Kidney (tissue), 14 donors: ENCODE data around the gene ABHD3. TPM values are rescaled to one million over a fixed set of nuclear protein-coding genes. Genes with fewer than 3 reads are reported as not detected.
"Not testable (repeated sequence)": the region's sequence is repeated elsewhere in the genome, so short reads cannot be mapped to it uniquely, and the experiment has no call there.

Source experiments
- DNase-seq, 5 donors: peaks; one replicate each; pipeline ENCODE4 v3.0.0-alpha.2; 2013 to 2020
- FAIRE-seq: peaks from 2 replicates; lab custom pipeline; 2012; peaks lifted over from hg19 to GRCh38; lab: Jason Lieb, UNC
- H3K27ac ChIP-seq, 2 donors: one replicate each; pipeline ENCODE4 v1.7.0; 2013; ENCODE audit warnings: low read depth in 2 of 2, low read length in 2 of 2, inconsistent platforms in 1 of 2
- H3K27me3 ChIP-seq: one replicate; pipeline ENCODE4 v1.7.1; 2013; ENCODE audit warnings: low read length, inconsistent platforms; ENCODE audit not compliant: control insufficient read depth, insufficient read depth
- H3K36me3 ChIP-seq, 3 donors: one replicate each; pipeline versions ENCODE4 v1.7.0 to v1.7.1; 2013; ENCODE audit warnings: low read length in 3 of 3, control low read depth in 1 of 3, inconsistent platforms in 1 of 3; ENCODE audit not compliant: insufficient read depth in 3 of 3, control insufficient read depth in 2 of 3
- H3K4me1 ChIP-seq, 3 donors: one replicate each; pipeline versions ENCODE4 v1.7.0 to v1.7.1; 2013; ENCODE audit warnings: low read length in 3 of 3, inconsistent platforms in 1 of 3, low read depth in 1 of 3; ENCODE audit not compliant: control insufficient read depth in 2 of 3, insufficient read depth in 2 of 3
- H3K4me3 ChIP-seq, 3 donors: one replicate each; pipeline versions ENCODE4 v1.7.0 to v1.8.1; 2013; ENCODE audit warnings: low read length in 3 of 3, control low read depth in 1 of 3, inconsistent platforms in 1 of 3
- H3K9ac ChIP-seq, 3 donors: one replicate each; pipeline versions ENCODE4 v1.7.0 to v1.7.1; 2013; ENCODE audit warnings: low read length in 3 of 3, control low read depth in 1 of 3, inconsistent platforms in 1 of 3
- H3K9me3 ChIP-seq, 3 donors: one replicate each; pipeline versions ENCODE4 v1.7.0 to v1.7.1; 2013; ENCODE audit warnings: low read length in 3 of 3, control low read depth in 1 of 3, inconsistent platforms in 1 of 3; ENCODE audit not compliant: control insufficient read depth in 2 of 3, insufficient read depth in 1 of 3
- intact Hi-C: fragments of 100-400 bp; cut with DNase I; formaldehyde crosslinking; loops from one replicate; pipeline ENCODE4 v1.11.1; 2022
- polyA plus RNA-seq: library from polyadenylated mRNA; stranded (reverse); fragments of 350-450 nt; fragmentation: Illumina TruSeq; extraction: RNeasy Lipid Tissue Mini Kit (QIAGEN cat#74804); gene quantifications from one replicate; pipeline ENCODE4 v1.2.3, GENCODE V29; 2014; ENCODE audit warnings: low read depth, low replicate concordance; ENCODE audit not compliant: insufficient read depth
- total RNA-seq: library from RNA; stranded (reverse); fragmentation: NEBNext Ultra II Directional; extraction: Animal tissue kit (Norgen Biotek cat#: 25700); gene quantifications from one replicate; pipeline ENCODE4 v1.2.1, GENCODE V29; 2021
- TF ChIP-seq, protein P1 (sequence below): IDR thresholded peaks from 3 replicates; pipeline ENCODE4 v1.5.1; 2012; ENCODE audit warnings: mild to moderate bottlenecking, moderate library complexity, borderline replicate concordance; ENCODE audit not compliant: insufficient read depth; ENCODE audit errors: extremely low read depth
- donor health status: control.
- donor health status: control.
- donor health status: control.
- donor health status: control.
- donor health status: control.
- donor health status: DM: yes; HTN: yes; CAD: no.
- donor health status: Normal renal cell carcinoma (clear cell type).

The ABHD3 gene
- total and polyA plus RNA-seq, 2 donors from 2014 or later = 13.1 to 18.9 TPM

DNA sequence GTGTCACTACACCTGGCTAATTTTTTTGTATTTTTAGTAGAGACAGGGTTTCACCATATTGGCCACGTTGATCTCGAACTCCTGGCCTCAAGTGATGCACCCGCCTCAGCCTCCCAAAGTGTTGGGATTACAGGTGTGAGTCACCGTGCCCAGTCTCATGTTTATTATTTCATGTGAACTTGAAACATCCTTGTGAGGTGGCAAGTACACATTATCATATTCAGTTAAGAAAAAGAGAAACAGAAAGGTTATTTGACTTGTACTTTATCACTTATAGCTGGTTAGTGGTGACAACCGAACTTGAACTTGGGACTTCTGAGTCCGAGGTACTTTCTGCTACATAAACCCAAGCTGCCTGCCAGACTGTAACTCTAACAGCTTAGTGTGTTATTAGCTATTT is 24.4 kb downstream of the ABHD3 start:
- no peak for DNase-seq
- Histone ChIP-seq H3K27ac (no peak overlapping the region), H3K9me3 (no peaks in the 10 kb centered on the region), H3K27me3 (no peaks in the 10 kb centered on the region), H3K4me3 (no peak overlapping the region), H3K9ac (no peak overlapping the region), H3K36me3 (no peaks in the 10 kb centered on the region), H3K4me1 (peaks cover 0 to 2% (median 0%) of the 10 kb centered on the region in 3 donors)
- intact Hi-C loops = no loop called here
- TF ChIP-seq, protein P1, sequence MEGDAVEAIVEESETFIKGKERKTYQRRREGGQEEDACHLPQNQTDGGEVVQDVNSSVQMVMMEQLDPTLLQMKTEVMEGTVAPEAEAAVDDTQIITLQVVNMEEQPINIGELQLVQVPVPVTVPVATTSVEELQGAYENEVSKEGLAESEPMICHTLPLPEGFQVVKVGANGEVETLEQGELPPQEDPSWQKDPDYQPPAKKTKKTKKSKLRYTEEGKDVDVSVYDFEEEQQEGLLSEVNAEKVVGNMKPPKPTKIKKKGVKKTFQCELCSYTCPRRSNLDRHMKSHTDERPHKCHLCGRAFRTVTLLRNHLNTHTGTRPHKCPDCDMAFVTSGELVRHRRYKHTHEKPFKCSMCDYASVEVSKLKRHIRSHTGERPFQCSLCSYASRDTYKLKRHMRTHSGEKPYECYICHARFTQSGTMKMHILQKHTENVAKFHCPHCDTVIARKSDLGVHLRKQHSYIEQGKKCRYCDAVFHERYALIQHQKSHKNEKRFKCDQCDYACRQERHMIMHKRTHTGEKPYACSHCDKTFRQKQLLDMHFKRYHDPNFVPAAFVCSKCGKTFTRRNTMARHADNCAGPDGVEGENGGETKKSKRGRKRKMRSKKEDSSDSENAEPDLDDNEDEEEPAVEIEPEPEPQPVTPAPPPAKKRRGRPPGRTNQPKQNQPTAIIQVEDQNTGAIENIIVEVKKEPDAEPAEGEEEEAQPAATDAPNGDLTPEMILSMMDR = no peak
- no peak for FAIRE-seq

DNA sequence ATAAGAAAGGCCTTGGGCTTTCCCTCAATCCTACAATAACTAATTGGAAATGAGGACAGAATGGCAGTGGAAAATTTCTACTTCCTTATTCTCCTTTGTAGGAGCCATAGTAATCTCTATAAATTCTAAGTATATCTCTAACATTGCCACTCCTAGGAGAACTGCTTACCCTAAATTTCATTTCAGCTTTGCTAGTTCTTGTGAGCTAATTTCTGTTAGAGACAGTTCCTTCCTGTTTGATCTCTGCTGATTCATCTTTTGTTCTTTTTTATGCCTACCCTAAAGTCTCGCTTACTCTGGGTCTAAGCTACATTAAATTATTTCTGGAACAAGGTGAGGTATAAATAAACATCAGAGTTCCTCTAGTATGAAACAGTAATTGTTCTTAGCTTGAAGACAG is 25.7 kb downstream of the ABHD3 start:
- Histone ChIP-seq H3K27me3 (no peaks in the 10 kb centered on the region), H3K27ac (no peak overlapping the region), H3K9ac (no peak overlapping the region), H3K4me3 (no peak overlapping the region), H3K4me1 (peaks cover 0 to 2% (median 0%) of the 10 kb centered on the region in 3 donors), H3K9me3 (no peaks in the 10 kb centered on the region), H3K36me3 (no peaks in the 10 kb centered on the region)
- intact Hi-C loops = no loop called here
- DNase-seq (no peak), FAIRE-seq (no peak)
- TF ChIP-seq, protein P1 = no peak

DNA sequence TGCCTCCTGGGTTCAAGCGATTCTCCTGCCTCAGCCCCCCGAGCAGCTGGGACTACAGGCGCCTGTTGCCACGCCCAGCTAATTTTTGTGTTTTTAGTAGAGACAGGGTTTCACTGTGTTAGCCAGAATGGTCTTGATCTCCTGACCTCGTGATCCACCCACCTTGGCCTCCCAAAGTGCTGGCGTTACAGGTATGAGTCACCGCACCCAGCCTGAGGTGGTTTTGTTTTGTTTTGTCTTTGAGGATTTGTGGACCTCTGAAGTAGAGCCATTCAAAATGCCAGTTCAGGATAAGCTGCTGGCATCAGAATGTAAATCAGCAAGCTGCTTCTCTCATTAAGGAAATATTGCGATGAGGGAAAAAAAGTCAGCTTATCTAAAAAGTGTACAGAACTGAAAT is 29.2 kb downstream of the ABHD3 start:
- H3K9ac ChIP-seq, intact Hi-C loops, H3K4me1 ChIP-seq, H3K36me3 ChIP-seq, H3K27me3 ChIP-seq, H3K4me3 ChIP-seq, H3K9me3 ChIP-seq, FAIRE-seq, H3K27ac ChIP-seq: not testable (repeated sequence)
- peak in 1 of 5 donors; percentile 75 for DNase-seq

DNA sequence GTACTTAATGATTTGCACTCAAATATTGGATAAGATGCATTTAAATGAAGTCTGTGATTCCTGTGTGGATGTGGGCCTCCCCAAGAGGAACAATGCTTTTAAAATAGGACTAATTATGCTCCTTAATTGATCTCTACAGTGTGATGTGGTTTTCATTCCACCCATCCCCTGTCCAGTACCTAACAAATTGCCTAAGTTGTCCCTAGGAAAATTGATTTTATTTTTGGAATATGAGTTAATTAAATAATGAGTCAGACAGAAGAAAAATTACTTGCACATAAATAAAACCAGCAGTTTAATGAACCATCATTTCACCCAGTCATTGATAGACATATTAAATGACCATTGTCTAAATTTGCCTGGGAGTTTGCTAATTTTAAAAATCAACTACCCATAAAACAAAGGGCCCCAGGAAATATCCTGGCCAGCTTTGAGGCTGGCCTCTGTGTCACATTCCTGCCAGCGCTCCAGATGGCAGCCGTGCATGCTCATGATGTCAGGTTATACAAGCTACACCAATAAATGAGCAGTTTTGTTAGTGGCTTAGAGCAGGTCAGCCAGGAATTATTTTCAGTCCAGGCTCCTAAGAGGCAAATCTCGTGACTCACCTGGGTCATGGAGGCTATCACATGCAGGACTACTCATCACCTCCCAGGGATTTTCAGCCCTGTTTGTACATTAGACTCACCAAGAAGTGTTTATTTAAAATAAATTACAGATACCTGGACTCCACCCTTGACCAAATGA is 31.9 kb downstream of the ABHD3 start:
- DNase-seq (peak in 4 of 5 donors; percentile 35 to 54 (median 48)), FAIRE-seq (no peak)
- intact Hi-C loops = no loop called here

More for the DNA sequence above, 31.9 kb downstream of the ABHD3 start:
- Histone ChIP-seq H3K4me3 (no peak overlapping the region), H3K27me3 (no peaks in the 10 kb centered on the region), H3K36me3 (no peaks in the 10 kb centered on the region), H3K4me1 (no peaks in the 10 kb centered on the region), H3K9ac (no peak overlapping the region), H3K9me3 (no peaks in the 10 kb centered on the region), H3K27ac (peak overlapping the region in 1 of 2 donors; percentile 7)
- TF ChIP-seq, protein P1 = no peak
